ENCODE results near the gene PCCA.
"Not testable (repeated sequence)": the region's sequence is repeated elsewhere in the genome, so short reads cannot be mapped to it uniquely, and the experiment has no call there.

The PCCA gene

DNA sequence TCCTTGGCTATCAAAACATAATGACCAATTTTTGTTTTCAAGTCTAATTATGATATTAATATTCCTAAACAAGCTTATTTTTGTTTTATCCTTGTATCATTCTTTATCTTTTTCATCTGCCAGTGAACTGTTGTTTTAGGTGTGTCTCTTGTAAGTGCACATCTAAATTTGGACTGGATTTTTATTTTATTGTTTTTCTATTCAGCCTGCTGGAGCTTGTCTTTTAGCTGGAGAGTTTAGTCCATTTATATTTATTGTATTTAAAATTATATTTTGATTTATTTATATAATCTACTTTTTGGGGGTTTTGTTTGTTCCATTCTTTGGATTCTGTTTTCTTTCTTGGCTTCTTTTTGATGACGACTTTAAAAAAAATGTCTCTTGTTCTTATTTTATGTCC is 159.0 kb downstream of the PCCA start:
- no peak for DNase-seq

DNA sequence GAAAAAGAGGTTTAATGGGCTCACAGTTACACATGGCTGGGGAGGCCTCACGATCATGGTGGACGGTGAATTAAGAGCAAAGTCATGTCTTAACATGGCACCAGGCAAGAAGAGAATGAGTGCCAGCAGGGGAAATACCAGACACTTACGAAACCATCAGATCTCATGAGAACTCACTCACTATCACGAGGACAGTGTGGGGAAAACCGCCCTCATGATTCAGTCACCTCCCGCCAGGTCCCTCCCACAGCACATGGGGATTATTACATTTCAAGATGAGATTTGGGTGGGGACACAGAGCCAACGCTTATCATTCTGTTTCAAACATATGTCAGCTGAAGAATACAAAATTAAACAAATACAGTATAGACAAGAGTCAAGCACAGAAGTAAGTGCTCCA is 165.1 kb downstream of the PCCA start:
- DNase-seq: no peak

DNA sequence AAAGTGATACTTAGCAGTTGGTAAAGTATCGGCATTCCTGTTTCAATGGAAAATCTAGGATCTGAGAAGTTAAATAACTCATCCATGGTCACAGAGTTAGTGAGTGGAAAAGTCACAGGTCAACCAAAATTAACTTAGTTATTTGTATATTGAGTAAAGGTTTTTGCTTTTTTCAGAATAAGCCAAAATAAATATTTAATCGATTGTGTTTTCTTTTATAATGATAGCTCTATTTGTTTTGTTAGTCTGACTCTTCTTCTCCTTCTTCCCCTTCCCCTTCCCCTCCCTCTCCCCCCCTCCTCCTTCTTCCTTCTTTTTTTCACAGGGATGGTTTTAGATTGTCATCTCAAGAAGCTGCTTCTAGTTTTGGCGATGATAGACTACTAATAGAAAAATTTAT is 173.5 kb downstream of the PCCA start:
- DNase-seq: no peak

DNA sequence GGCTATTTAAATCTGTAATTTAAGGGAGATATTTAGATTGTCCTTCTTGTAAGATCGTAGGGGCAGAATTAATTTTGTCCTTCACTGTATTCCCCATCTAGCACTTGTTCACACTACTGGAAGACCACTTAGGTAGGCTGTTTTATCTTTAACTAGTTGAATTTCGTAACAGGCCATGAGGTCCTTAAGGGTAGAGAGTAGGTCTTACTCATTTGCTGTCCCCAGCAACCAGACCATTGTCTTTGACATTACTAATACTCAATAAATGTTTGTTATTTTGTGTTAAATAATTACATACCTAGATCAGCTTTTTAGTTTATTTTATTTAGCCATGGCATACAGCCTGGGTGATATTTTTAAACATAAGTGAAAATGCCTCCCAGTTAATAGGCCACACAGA is 177.1 kb downstream of the PCCA start:
- DNase-seq: no peak

DNA sequence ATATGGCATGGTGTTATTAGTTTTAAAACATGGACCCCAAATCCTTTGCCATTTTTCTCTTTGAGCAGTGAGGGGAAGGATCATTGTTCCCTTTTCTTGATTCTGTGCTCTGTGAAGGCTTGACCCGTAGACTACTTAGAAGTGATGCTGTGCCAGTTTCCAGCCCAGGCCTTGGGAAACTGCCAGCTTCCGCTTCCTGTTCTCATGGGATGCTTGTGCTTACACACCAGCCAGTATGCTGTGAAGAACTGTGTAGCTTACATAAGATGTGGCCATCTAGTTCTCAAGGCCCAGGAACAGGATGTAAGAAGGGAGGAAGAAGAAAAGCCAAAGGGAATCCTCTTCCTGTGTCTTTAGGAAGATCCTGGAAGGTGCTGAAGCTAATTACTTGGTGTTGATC is 180.9 kb downstream of the PCCA start:
- DNase-seq: no peak

DNA sequence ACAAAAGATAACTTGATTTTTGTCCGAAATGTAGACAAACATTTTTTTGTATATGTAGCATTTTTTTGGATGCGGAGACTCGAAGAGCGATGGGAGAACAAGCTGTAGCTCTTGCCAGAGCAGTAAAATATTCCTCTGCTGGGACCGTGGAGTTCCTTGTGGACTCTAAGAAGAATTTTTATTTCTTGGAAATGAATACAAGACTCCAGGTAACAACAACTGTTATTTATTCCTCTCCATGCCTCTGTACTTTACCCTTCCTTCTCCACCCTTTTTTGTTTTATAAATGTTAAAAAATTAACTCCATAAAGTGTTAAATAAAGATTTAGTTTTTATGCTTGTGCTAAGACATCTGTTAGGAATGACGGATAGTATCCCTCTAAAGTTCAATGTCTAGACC is 184.2 kb downstream of the PCCA start:
- no peak for DNase-seq

DNA sequence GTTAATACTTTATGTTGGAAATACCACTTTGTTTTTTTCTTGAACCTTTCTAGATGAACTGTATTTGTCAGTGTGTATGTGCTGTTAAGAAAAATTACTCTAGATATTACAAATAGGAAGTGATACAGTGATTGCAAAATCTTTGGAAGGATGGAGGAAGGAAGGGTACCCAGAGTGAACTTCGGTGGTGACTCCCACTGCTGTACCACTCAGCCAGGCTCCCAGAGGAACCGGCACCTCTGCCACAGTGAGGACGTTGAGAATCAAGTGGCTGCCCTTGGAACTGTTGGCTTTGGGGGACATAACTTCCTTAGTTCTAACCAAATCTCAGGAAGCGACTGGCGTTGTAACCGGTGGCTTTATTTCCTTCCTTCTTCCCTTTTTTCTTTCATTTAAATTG is 184.7 kb downstream of the PCCA start:
- DNase-seq: no peak

DNA sequence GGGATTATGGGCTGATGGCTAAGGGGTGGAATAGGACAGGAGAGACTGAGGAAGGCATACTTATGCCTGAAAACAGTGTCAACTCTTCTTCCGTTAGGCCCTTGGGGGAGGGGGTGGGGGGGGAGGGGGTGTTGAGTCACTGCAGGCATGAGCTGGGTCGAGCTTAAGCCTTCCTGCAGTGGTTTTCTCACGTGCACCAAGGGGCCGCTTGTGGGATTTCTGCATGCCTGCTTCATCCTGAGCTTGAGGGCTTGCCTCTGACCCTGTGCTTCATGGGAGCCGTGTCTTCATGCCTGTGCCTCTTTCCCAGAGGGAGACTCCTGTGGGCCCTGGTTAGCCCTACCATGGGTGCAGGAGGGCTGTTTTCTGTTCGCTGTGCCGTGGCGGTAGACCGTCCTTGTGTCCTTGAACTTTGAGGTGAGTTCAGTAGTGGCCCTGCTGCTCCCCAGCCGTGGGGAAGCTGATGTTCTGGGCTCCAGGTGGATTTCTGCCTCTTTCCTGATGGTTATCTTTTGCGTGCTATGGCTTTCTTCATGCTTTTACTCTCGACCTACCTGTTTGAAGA is 186.1 kb downstream of the PCCA start:
- DNase-seq: no peak

DNA sequence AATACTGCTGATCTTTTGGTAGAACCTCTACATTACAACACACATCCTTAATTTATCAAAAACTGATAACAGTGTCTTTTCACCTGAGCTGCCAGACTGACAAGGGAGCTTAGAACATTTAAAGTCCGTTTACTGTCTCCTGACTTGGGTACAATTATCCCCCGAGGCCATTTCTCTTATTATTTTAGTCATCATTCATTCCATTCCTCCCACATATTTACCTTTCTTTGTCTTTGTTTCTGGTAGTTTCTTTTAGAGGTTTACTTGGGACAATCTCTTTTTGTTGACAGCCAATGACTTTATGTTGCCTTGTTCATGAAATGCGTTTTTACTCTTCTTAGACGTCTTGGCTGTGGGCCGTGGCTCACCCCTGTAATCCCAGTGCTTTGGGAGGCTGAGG is 186.9 kb downstream of the PCCA start:
- DNase-seq: no peak

DNA sequence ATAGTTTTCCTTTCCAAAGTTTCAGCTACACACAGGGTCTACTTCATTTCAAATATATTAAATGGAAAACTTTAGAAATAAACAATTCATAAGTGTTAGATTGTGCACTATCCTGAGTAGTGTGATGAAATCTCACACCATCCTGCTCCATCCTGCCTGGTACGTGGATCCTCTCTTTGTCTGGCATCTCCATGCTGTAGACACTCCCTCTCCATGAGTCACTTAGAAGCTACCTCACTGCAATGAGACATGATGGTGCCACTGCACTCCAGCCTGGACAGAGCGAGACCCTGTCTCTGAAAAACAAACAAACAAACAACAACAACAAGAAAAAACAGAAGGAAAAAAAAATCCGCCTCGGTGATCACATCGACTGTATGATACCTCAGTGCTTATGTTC is 191.8 kb downstream of the PCCA start:
- no peak for DNase-seq

DNA sequence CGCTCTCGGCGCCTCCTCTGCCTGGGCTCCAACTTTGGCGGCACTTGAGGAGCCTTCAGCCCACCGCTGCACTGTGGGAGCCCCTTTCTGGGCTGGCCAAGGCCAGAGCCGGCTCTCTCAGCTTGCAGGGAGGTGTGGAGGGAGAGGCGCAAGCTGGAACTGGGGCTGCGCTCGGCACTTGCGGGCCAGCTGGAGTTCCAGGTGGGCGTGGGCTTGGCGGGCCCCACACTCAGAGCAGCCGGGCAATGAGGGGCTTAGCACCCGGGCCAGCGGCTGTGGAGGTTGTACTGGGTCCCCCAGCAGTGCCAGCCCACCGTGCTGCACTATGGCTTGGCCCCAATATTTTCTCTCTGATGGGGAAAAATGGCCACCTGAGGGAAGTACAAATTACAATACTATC is 193.4 kb downstream of the PCCA start:
- not testable (repeated sequence) for DNase-seq

DNA sequence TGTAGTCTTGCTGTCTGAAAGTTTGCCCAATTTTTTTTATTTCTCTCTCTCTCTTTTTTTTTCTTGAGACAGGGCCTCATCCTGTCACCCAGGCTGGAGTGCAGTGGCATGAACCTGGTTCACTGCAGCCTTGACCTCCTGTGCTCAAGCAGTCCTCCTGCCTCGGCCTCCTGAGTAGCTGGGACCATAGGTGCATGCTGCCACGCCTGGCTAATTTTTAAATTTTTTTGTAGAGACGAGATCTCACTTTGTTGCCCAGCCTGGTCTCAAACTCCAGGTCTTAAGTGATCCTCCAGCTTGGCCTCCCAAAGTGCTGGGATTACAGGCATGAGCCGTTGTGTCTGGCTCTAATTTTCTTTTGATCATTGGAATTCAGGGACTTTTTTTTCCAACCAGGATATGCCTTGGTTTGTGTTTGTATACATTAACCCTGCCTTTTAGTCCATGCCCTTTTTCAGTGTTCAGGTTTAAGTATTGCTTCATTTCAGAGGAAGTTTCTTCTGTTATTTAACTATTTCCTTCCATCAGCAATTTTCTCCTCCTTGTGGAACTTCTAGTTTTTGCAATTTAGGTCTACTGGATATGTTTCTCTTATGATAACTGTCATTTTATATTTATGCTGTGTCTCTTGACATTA is 201.4 kb downstream of the PCCA start:
- no peak for DNase-seq

DNA sequence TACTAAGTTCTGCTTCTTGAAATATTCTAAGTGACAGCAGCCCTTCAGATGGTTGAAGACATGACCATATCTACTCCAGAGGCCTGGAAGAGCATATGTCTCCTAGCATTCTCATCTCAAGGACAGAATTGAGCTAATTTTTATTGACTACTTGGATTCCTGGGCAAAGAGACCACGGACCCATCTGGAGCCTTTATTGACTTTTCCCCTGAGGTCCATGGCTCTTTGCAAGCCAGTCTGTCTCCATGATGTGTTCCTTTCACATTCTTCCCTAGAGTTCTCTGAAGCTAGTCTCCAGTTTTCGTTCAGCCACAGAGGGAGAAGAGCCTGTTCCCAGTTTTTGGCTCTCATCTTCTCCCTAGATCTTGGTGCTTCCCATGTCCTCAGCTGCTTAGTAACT is 202.7 kb downstream of the PCCA start:
- DNase-seq: no peak

DNA sequence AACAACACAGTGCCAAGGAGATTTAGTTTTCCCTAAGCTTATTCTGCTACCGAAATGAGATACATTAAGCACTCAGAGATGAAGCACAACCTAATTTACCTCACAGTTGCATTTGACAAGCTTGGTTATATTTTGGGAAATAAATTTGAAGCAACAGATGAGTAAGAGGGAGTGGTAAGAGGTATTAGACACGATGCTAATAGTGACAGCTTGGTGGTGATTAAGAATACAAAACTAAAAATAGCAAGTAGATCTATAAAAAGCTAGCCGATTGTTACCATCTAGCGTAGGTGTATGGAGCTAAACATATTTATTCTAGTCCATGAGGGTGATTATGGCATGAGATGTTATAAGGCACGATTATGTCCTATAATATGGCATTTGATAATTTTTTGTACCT is 208.5 kb downstream of the PCCA start:
- DNase-seq: peak in 1 of 2 experiments; percentile 54

DNA sequence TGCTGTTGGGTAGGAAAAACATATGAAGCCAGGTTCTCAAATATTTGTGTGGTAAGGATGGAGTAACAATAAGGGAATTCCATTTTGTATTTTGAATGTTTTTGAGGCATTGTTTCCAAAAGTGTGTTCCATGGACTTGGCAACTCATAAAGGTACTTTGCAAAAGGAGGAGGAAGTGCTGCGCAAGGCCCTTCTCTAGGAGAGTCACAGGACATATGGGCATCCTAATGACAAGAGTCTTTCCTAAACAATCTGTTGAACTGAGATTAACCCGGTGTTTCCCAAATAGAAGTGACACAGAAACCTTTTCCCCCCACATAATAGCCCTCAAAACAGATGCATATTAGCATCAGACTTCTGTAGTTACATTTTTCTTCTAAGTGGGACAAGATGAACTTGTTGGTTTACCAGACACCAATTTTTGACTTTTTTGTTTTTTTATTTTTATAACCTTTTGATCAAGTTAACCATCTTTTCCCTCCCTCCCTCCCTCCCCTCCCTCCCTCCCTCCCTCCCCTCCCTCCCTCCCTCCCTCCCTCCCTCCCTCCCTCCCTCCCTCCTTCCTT is 209.3 kb downstream of the PCCA start:
- DNase-seq: peak; percentile 70 to 91

DNA sequence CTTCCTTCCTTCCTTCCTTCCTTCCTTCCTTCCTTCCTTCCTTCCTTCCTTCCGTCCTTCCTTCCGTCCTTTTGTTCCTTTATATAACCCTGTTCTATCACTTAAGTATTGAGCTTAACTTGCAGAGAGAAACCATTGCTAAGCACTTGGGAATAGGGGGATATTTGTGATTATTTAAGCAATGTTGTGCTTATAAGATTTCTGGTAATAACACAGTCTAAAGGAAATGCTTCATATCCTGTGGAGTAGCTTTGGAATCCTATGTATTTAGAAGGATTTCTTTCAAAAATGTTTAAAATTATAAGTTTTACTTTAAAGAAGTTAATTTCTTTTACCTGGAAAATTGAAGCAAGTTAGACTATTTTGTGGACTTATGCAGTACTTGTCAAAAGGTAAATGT is 209.8 kb downstream of the PCCA start:
- DNase-seq: no peak

DNA sequence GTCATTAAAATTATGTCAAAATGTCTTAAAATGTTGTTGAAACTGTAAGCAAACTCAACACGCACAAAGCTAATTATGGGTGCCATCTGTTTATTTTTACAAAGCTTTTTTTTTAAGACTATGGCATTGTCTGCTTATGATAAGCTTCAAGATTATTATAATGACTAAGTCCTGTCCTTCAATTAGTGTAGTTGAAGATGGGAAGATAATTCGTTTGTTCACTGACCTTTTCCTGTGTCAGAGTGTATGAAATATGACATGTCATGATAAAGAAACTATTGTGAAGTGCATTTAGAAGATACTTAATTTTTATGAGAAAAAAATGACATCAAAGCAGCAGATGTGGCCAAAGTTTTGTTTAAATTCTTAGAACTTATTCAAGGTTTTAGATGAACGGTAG is 211.3 kb downstream of the PCCA start:
- DNase-seq: peak; percentile 23 to 77

DNA sequence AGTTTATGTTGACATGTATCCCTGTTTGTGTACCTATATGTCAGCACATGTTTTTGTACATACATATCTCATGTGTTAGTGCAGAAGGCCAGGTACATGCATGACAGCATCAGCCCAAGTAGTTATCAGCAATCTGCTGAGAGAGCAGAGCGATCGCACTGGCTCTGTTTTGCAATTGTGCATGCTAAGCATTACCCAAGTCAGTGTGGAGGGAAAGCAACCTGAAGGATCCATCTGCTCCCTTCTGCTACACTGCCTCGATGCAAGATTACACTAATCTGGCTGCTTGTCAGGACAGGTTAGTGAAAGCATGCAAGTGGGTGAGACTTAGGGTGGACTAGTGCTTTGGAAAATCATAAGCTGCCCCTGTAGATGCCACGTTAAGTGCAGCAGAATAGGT is 211.8 kb downstream of the PCCA start:
- peak; percentile 95 to 96 for DNase-seq

DNA sequence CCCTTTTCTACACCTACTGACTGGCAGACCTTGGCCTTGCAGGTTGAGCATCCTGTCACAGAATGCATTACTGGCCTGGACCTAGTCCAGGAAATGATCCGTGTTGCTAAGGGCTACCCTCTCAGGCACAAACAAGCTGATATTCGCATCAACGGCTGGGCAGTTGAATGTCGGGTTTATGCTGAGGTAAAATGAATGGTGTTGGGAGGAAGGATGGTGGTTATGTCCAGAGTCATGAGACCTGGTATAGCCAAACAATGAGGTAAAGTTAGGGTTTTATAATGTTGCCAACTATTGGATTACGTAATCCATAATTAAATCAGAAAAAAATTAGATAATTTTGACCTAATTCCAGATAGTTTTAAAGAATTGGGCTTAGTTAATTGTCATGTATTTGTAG is 212.5 kb downstream of the PCCA start:
- peak; percentile 44 to 75 for DNase-seq

DNA sequence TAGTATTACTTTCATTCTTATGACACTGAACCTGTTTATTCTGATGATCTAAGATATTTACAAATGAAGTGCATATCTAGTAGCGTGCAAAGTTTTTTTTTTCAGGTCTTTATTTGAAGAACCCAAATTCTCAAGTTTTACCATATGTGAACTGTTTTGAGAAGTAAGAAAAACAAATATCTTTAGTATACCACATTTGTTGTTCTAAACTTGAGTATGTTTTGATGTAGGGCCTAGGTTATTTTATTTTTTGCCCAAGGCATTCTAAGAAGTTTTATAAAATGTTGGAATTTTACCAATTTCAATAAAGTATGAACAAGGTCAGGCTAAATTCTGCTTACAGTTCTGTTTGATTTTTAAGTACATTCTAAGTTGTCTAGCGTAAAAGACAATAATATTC is 213.5 kb downstream of the PCCA start:
- DNase-seq: no peak

DNA sequence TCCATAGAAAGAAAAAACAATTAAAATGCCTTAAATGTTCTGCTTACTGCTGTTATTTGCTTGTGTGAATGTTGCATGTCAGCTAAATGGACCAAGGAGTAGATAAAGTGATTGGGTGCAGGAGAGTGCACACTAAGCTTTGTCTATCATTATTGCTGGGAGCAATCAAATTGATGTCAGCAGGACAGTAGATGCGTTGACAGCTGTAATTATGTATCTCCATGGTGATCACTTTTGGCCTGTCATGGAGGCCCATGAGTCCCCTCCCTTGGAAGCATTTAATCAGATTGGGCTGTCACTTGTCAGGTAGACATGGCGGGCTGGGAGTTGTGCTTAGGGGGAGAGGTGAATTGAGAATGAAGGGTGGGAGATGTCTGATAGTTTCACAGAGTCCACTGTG is 215.3 kb downstream of the PCCA start:
- no peak for DNase-seq

DNA sequence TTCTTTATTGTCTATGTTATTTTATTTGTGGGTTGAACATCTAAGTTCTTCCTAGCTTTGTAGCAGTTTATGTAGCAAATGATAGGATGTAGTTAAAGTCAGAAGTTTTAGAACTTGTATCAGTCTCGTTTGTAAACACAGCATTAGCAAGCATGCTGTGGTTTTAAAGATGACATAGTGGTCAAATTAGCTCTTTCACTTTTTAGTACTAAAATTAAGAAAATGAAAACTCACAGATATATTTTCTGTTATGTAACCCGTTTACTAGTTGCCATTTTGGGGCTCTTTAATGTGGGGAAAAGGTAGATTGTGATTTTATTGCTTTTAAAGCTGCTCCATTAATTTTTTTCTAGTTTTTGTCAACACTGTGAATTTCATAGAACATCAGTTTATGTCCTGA is 216.5 kb downstream of the PCCA start:
- DNase-seq: no peak

DNA sequence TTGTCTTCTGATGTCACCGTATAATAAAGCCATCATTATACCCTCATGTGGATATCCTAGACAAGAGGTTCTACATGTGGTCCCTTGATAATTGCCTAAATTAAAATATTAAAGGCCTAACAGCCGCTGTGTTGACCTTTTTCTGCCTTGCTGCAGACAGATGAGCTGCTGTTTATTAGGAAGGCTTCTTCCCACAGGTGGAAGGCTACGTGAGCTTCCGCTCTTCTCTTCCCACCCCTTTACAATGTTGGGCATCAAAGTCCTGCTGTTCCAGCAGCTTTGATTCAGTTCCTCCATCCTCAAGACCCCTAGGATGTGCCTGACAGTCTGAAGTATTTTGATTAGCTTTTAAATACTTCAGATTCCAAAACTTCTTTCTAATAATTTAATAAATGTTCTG is 217.1 kb downstream of the PCCA start:
- DNase-seq: peak in 1 of 2 experiments; percentile 48

DNA sequence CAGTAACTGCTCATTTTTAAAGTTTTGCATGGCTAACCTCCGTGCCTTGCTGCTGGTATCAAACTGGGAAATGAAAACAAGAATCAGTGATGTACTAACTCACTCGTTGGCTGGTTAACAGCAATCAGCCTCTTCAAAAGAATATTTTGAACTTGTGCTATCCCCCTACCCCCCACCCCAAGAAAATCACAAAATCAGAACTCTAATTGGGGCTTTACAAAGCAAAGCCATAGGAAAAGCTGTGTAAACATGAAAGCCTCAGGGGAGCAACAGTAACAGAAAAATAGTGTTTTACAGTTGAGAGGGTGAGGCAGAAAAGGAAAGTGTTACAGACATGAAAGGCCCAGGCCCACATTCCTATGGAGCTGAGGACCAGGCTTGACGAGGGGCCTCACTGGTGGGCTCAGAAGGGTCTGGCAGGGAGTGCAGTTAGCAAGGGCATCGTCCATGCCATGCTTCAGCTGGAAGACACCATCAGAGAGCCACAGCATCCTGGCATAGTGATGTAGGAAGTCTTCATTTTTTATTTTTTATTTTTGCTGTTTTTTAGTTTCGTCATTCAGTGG is 217.6 kb downstream of the PCCA start:
- DNase-seq: no peak

Data from NCI-H524 (cell line).